SW480 (cell line): ENCODE data around the gene DNMT3B.
"Not testable (repeated sequence)": the region's sequence is repeated elsewhere in the genome, so short reads cannot be mapped to it uniquely, and the experiment has no call there.

Experiments used
- DNase-seq: peaks from one replicate; pipeline ENCODE4 v3.0.0-alpha.2; 2016; ENCODE audit warnings: low spot score

The DNMT3B gene

DNA sequence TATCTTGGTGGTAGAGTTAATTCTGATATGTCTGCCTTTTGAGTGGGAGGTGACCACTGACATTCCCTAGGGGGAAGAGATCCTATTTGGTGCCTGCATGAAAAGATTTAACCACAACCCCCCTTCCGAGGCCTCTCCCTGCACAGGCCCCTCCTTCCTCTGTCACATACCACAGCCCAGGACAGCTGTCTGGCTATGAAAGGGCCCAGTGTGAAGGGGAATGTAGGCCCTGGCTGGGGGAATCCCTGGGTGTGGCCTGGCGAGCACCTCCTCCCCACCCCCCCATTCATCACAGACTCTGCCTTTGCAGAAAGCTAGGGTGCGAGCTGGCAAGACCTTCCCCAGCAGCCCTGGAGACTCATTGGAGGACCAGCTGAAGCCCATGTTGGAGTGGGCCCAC is 30.1 kb downstream of the DNMT3B start:
- DNase-seq = peak; percentile 100

DNA sequence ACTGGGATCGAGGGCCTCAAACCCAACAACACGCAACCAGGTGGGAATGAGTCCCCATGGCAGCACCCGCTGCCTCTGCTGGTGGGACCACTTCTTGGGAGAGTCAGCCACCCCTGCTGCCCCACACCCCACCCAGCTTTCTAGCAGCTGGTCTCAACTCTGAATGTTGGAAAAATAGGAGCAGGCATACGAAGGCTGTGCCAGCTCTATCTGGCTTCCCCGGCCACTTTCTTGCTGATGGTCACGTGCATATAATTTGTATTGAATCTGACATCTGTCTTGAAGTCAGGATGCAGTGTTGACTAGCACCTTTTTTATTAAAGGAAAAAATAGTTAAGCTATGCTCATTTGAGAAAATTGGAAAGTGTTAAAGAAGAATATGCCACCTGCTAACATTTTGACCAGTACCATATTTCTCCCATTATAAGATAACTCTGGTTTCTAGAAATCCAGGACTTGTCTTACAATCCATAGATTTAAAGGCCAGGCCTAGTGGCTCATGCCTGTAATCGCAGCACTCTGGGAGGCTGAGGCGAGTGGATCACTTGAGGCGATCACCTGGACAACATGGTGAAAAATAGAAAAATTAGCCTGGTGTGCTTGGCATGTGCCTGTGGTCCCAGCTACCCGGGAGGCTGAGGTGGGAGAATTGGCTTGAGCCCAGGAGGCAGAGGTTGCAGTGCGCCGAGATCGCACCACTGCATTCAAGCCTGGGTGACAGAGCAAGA is 30.7 kb downstream of the DNMT3B start:
- DNase-seq = peak; percentile 40

DNA sequence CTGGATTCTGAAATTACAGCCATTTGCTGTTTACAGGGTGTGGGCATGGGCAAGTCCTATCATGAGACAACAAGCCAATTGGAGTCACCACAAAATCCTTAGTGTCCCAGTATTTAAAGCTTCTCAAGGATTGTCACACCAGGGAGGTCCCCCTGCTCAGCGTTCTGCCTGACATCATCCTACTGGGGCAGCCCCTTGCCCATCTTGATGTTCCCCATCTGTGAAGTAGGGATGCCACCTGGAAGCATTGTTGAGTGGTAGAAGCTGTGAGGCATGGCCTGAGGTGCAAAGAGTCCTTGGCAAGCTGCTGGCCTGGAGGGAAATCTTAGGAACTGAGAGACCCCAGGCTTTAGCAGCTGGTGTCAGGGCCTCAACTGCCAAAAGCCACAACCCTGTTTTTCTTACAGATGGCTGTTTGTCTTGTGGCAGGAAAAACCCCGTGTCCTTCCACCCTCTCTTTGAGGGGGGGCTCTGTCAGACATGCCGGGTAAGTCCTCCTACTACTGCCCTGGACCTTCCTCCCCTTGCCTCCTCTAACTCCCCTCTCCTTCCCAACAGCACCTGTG is 34.3 kb downstream of the DNMT3B start:
- DNase-seq = no peak

DNA sequence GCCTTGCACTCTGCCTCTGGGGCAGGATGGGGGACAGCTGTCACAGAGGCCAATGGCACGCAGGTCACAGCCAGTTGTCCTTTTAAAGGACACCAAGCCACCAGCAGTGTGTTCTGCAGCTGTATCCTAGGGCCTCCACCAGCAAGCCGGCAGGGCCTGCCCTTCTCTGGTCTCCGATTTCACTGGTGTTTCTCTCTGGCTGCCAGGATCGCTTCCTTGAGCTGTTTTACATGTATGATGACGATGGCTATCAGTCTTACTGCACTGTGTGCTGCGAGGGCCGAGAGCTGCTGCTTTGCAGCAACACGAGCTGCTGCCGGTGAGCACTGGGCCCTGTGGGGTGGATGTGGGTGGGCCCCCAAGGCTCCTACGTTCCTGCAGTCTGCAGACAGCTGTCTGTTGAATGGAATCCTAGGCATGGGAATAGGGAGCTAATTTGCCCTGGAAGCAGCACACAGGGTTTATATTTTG is 34.8 kb downstream of the DNMT3B start:
- DNase-seq = no peak

DNA sequence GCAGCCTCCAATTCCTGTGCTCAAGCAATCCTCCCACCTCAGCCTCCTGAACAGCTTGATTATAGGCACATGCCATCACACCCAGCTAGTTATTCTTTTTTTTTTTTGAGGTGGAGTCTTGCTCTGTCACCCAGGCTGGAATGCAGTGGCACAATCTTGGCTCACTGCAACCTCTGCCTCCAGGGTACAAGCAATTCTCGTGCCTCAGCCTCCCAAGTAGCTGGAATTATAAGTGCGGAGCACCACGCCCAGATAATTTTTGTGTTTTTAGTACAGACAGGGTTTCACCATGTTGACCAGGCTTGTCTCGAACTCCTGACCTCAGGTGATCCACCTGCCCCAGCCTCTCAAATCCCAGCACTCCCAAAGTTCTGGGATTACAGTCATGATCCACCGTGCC is 35.4 kb downstream of the DNMT3B start:
- DNase-seq = not testable (repeated sequence)

DNA sequence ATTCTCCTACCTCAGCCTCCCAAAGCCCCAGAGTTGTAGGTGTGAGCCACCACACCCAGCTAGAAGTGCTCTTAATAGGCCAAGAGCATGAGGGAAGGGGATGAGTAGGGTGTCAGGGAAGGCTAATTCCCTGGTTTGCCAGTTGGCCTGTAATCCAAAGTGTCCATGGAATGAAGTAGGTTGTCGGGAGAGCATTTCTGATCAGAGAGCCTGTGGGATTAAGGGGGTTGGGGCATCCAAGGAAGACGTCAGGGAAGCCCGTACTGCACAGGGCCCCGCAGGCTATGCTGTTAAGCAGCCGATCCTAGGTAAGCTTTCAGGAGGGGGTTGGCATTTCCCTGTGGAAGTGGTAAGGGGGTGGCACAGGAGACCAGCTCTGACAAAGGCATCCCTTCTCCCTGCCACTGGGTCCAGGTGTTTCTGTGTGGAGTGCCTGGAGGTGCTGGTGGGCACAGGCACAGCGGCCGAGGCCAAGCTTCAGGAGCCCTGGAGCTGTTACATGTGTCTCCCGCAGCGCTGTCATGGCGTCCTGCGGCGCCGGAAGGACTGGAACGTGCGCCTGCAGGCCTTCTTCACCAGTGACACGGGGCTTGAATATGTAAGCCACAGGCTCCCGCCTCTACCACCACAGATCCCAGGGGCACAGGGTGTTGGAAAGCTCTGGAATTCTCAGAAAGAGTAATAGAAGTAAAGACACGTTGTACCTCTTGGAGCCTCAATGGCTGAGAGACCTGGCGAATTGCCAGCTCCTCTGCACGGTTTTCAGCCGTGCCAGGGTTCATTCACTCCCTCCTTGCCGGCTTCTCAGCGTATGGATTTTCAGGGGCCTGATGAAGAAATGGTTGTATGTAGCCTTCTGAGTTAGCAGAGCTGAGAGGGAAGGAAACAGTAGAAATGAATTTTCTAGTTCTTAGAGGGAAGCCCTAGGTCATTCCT is 36.1 kb downstream of the DNMT3B start:
- DNase-seq = no peak

DNA sequence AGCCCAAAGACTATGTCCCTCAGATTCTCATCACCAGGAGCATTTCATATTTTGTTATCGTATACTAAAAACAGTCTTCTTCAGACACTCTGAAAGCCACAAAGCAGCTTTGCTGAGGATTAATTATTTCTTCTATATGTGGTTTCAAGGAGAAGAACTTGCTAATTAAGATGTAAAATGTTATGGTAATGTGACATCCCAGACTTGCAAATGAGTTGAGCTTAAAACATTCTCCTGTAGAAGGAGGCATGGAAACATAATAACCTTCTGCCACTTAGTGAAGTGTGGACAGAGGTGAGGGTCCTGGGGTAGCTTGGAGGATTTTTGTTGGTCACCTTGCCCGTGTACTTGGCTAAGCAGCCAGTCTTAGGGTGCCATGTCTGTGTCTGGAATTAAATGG is 40.9 kb downstream of the DNMT3B start:
- no peak for DNase-seq

DNA sequence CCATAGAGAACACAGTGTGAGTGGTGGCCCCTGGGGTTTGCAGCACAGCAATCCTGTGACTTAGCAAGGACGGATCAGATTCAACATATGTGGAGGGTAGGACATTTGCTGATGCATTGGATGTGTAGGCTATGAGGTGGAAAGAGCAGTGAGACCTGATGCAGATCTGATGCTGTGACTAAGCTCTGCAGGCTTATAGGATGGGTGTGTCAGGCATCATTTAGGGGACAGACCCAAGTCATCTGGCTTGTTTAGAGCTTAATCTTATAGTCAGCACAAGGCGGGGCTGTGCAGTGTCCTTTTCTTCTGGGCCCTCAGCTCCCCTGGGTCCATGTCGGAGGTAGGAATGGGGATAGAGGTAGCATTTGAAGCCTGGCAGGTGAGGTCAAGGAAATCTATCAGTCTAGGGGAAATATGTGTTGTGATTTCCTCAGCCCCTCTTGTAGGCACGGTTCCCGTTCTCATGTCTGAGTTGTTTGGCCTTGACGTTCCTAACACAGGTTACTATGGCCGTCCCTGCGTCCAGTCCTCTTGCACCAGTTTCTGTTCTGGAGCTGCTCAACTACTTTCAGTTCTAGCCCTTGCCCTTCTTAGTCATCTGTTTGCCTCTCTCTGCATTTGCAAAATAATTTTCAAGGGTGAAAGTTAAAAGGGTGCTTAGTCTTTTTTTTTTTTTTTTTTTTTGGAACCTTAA is 42.0 kb downstream of the DNMT3B start:
- DNase-seq = no peak

DNA sequence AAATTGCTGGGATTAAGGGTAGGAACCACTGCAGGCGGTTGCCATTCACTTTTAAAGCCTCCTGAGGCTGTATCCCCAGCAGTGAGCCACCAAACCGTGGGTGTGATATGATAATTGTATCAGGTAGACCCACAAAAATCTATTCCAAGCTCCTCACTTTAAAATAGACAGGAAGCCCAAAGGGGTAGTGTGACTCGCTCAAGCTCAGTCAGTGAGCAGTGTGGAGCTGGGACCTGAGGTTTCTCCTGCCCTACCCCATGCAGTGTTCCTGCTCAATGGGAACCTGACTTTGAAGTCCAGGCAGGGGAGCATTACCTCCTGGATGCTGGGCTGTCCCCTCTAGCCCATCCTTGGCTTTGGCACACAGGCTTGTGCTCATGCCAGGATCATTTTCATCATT is 42.6 kb downstream of the DNMT3B start:
- no peak for DNase-seq

DNA sequence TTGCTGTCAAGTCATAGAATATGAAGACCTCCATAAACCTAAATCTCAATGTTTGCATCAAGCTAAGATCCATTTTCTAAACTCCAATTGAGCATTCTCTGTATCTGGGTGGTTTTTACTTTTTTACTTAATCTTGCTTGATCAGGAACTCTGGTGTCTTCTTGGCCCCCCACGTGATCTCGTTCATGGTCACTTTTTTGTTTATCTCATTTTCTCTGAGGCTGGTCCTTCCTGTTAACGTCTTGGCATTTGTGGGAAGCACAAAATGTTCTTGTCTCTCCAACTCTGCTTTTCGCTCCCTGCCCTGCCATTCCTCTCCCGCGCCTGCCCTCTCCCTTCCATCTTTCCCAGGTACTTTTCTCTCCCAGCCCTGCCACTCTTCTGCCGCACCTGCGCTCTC is 43.5 kb downstream of the DNMT3B start:
- DNase-seq = no peak

DNA sequence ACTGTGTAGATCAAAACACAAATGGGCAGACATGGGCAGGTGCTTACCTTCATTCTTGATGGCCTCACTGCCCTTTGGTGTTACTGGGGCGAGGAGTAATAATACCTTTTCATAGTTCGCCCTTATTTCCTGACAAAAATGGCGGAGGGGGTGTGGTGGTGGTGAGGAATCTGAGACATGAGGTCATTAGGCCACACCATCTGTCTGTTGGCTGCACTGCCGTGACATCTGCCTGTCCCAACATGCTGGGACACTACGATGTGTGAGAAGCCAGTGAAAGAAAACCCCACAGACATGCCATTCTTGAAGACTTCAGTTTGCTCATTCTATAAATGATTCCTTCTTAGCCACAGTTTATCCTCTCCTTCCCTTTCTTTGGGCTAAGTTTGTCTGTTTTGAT is 44.2 kb downstream of the DNMT3B start:
- DNase-seq = no peak

DNA sequence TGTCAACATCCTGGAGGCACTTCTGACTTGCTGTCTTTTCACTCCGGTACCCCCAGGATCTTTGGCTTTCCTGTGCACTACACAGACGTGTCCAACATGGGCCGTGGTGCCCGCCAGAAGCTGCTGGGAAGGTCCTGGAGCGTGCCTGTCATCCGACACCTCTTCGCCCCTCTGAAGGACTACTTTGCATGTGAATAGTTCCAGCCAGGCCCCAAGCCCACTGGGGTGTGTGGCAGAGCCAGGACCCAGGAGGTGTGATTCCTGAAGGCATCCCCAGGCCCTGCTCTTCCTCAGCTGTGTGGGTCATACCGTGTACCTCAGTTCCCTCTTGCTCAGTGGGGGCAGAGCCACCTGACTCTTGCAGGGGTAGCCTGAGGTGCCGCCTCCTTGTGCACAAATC is 45.5 kb downstream of the DNMT3B start:
- DNase-seq = no peak

DNA sequence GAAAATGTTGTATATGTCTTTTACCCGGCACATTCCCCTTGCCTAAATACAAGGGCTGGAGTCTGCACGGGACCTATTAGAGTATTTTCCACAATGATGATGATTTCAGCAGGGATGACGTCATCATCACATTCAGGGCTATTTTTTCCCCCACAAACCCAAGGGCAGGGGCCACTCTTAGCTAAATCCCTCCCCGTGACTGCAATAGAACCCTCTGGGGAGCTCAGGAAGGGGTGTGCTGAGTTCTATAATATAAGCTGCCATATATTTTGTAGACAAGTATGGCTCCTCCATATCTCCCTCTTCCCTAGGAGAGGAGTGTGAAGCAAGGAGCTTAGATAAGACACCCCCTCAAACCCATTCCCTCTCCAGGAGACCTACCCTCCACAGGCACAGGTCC is 46.3 kb downstream of the DNMT3B start:
- no peak for DNase-seq

DNA sequence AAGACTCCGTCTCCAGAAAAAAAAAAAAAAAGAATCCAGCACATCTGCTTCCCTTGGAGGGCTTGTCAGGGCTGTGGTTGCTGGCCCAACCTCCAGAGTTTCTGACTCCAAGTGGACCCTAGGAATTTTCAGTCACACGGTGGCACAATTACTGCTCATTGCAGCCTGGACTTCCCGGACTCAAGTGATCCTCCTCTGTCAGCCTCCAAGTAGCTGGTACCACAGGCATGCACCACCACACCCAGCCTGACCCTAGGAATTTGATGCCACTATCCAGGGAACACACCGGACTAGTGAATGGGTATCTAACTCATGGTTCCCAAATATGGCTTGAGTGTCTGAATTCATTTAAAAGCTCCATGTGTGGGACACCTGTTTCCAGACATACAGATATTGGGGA is 47.7 kb downstream of the DNMT3B start:
- DNase-seq = no peak

DNA sequence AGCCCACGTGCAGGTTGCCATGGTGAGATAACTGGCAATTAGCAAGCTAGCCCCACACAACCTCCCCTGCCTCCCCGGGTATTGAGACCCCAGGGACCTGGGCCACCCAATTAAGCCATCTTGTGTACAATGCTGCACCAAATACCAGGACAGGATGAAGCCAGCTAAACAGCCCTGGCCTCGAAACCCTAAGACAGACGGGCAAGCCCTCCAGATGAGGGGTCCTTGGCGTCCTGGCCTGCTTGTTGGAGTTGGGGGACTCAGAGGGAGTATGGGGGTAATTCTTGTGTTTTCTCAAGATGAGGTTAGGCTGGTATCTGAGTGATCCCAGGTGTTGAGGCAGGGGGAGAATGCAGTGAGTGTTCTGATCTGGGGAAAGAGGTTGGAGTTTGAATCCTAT is 48.8 kb downstream of the DNMT3B start:
- DNase-seq = no peak

DNA sequence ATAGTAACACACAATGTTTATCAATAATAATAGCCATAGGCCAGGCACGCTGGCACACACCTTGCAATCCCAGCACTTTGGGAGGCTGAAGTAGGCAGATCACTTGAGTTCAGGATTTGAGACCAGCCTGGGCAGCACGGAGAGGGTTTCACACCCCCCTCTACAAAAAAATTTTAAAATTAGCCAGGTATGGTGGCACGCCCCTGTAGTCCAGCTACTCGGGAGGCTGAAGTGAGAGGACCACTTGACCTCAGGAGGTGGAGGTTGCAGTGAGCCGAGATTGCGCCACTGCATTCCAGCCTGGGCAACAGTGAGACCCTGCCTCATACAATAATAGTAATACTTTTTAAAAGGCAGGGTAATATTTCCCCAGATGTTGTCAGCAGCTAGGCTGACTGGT is 49.7 kb downstream of the DNMT3B start:
- no peak for DNase-seq

DNA sequence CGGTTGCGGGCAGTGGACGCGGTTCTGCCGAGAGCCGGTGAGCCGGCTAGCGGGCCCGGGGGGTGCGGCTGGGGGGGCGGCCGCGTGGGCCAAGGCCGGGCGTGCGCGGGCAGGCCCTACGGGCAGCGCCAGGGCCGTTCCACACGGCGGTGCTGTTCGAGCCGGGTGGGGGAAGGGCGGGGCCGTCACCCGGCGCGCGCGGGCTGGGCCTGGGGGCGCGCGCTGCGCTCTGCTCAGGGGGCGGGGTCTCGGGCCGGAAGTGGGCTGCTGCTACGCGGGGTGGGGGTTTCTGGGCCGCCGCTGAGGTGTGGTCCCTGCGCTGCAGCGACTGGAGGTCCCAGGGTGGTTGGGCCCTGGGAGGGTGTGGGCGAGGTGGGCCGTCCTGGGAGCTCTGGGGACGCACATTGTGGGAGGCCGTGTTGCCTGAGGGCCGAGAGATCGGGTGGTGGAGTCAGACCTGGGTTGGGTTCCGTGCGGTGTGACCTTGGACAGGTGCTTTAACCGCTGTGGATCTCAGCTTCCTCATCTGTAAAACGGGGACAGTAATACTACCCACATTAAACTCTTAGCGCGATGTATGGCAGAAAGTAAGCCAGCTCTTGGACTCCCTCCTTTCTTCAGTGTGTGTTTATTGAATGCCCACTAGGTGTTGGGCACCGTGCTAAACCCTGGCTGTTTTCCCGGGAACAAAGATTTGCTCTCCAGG is 58.0 kb downstream of the DNMT3B start:
- peak; percentile 70 for DNase-seq

DNA sequence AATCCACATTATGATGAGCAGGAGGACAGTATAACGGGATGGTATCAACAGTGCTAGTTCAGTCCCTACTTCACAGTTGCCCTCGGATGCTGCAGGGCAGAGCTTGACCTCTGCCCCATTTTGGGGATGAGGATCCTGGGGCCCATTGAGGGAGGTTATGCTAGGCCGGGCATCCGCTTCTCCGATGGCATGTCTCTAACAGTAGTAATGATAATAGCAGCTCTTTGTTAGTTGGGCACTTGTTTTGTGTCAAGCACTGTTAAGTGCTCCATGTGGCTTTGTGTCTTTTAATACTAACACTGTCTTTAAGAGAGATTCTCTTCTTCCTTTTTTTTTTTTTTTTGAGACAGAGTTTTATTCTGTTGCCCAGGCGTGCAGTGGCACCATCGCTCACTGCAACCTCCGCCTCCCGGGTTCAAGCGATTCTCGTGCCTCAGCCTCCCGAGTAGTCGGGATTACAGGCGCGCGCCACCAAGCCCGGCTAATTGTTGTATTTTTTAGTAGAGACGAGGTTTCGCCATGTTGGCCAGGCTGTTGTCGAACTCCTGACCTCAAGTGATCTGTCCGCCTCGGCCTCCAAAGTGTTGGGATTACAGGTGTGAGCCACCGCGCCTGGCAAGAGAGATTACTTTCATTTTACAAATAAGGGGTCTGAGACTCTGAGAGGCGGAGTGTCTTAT is 58.7 kb downstream of the DNMT3B start:
- no peak for DNase-seq

DNA sequence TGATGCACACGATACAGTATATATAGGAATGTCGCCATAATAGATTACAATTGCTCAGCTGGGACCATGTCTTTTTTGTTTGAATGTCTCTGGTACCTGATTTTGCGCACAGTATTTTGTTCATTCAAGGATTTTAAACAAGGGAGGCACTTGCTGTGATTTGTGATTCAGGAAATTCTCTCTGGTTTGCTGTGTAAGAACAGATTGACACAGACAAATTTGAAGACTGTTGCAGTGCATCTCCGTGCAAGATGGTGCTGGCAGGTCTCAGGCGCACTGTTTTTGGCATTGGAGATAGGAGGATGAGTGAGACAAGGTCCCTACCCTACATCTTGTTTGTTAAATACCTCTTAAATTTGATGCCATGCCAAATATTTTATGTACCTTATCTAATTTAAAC is 60.0 kb downstream of the DNMT3B start:
- no peak for DNase-seq

DNA sequence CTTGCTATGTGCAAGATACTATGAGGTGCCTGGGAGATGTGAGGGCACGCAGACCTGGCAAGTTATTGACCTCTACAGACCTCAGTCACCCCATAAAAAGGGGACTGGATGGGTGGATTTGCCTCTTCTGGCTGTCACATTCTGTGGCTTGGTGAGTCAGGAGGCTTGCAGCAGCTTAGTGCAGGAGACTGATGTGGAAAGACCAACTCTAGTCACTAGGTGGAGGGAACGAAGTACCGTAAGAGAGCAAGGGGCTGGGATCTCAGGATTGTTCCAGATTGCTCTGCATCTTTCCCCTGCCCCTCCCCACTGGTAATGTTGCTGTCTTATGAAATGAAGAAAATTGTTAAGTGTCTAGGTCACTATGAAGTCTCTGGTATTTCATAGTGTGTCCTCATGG is 60.9 kb downstream of the DNMT3B start:
- DNase-seq = peak; percentile 61
